Thyroid gland (tissue), 4 donors: ENCODE measurements around the gene SEZ6L. TPM values are rescaled to one million over a fixed set of nuclear protein-coding genes. Genes with fewer than 3 reads are reported as not detected.

ENCODE experiments used
- DNase-seq, 2 donors: peaks; one replicate each; pipeline ENCODE4 v3.0.0-alpha.2; 2019
- H3K27ac ChIP-seq, 3 donors: fragments of 200-600 bp; sonication (generic); 1 replicate in 2 of 3; 2 replicates in 1 of 3; pipeline ENCODE4 v1.5.1; 2016 to 2019; ENCODE audit warnings: mild to moderate bottlenecking in 1 of 3, moderate library complexity in 1 of 3
- H3K27me3 ChIP-seq: fragments of 200-600 bp; sonication (generic); one replicate; pipeline ENCODE4 v1.5.1; 2019
- H3K36me3 ChIP-seq, 2 donors: fragments of 200-600 bp; sonication (generic); one replicate each; pipeline ENCODE4 v1.5.1; 2016 to 2019
- H3K4me1 ChIP-seq, 2 donors: fragments of 200-600 bp; sonication (generic); one replicate each; pipeline ENCODE4 v1.5.1; 2017 to 2019
- H3K4me3 ChIP-seq, 3 donors: fragments of 200-600 bp; sonication (generic); replicated peaks in 1 of 3; 1 replicate in 2 of 3; 2 replicates in 1 of 3; pipeline ENCODE4 v1.5.1; 2016; ENCODE audit warnings: mild to moderate bottlenecking in 1 of 3
- H3K9me3 ChIP-seq: fragments of 200-600 bp; sonication (generic); one replicate; pipeline ENCODE4 v1.5.1; 2017
- CTCF ChIP-seq, 6 experiments: fragments of 200-600 bp in 3 of 6; fragments of 450-650 bp in 3 of 6; sonication (generic) in 3 of 6; IDR thresholded peaks; one replicate each; pipeline ENCODE4 v1.5.1; 2016 to 2019; ENCODE audit warnings: antibody characterized with exemption in 6 of 6, mild to moderate bottlenecking in 2 of 6, inconsistent platforms in 1 of 6, moderate library complexity in 1 of 6
- POLR2A ChIP-seq, 2 donors: fragments of 450-650 bp; IDR thresholded peaks; one replicate each; pipeline ENCODE4 v1.6.1; 2017; ENCODE audit warnings: antibody characterized with exemption in 2 of 2, mild to moderate bottlenecking in 2 of 2, moderate library complexity in 1 of 2
- WGBS, 2 donors: methylation state at CpG; one replicate each; pipeline ENCODE4 v1.1.5; 2017; 5-methylcytosine and 5-hydroxymethylcytosine counted together
- intact Hi-C: fragments of 100-400 bp; cut with DNase I; formaldehyde crosslinking; loops from one replicate; pipeline ENCODE4 v1.15.1; 2023
- total RNA-seq, 4 donors: library from RNA; depleted of rRNA; stranded (reverse); fragments of >200 nt; gene quantifications; one replicate each; pipeline ENCODE4 v1.2.3, GENCODE V29; 2016

Gene SEZ6L
- total RNA-seq, 4 donors from 2014 or later: 0.13 to 0.22 (median 0.17) TPM; not detected in 1

GRCh38 chr22:26295563-26296126, 126.4 kb downstream of the SEZ6L start:
- WGBS, 2 donors: 90 to 94% methylated on average over 3 of the region's 3 CpGs
- intact Hi-C loops: no loop called here
- Histone ChIP-seq H3K27ac (no peak overlapping the region), H3K9me3 (no peaks in the 10 kb centered on the region), H3K36me3 (no peaks in the 10 kb centered on the region), H3K27me3 (no peaks in the 10 kb centered on the region), H3K4me1 (no peaks in the 10 kb centered on the region), H3K4me3 (no peak overlapping the region)
- DNase-seq: no peak
- no peak for TF ChIP-seq CTCF (IDR thresholded peaks at IDR 0.05)
- no peak for TF ChIP-seq POLR2A (IDR thresholded peaks at IDR 0.05)

GRCh38 chr22:26298605-26299310, 129.5 kb downstream of the SEZ6L start:
- H3K9me3 ChIP-seq: no peaks in the 10 kb centered on the region
- intact Hi-C loops: no loop called here
- TF ChIP-seq POLR2A (IDR thresholded peaks at IDR 0.05): no peak
- TF ChIP-seq CTCF (IDR thresholded peaks at IDR 0.05): no peak
- no peaks in the 10 kb centered on the region for H3K4me1 ChIP-seq
- H3K27me3 ChIP-seq: no peaks in the 10 kb centered on the region
- WGBS, 2 donors: 52 to 75% methylated on average over 7 to 8 of the region's 9 CpGs
- DNase-seq: no peak
- H3K4me3 ChIP-seq: no peak overlapping the region
- H3K36me3 ChIP-seq: no peaks in the 10 kb centered on the region
- H3K27ac ChIP-seq: no peak overlapping the region

GRCh38 chr22:26302726-26303125, 133.5 kb downstream of the SEZ6L start:
- no peaks in the 10 kb centered on the region for H3K27me3 ChIP-seq
- no peaks in the 10 kb centered on the region for H3K9me3 ChIP-seq
- no peaks in the 10 kb centered on the region for H3K36me3 ChIP-seq
- H3K27ac ChIP-seq: no peak overlapping the region
- TF ChIP-seq POLR2A (IDR thresholded peaks at IDR 0.05): no peak
- no peak for TF ChIP-seq CTCF (IDR thresholded peaks at IDR 0.05)
- no peak overlapping the region for H3K4me3 ChIP-seq
- DNase-seq: no peak
- H3K4me1 ChIP-seq: no peaks in the 10 kb centered on the region
- WGBS, 2 donors: 66 to 67% methylated on average over 4 of the region's 4 CpGs
- intact Hi-C loops: no loop called here

- intact Hi-C loops: no loop called here
Observed at GRCh38 chr22:26303475-26303874, 134.2 kb downstream of the SEZ6L start.

More at GRCh38 chr22:26303475-26303874, 134.2 kb downstream of the SEZ6L start:
- WGBS, 2 donors: 68 to 71% methylated on average over 4 of the region's 4 CpGs
- TF ChIP-seq POLR2A (IDR thresholded peaks at IDR 0.05) (no peak), CTCF (IDR thresholded peaks at IDR 0.05) (no peak)
- no peak for DNase-seq
- H3K4me1 ChIP-seq: no peaks in the 10 kb centered on the region
- H3K27ac ChIP-seq: no peak overlapping the region
- H3K36me3 ChIP-seq: no peaks in the 10 kb centered on the region
- no peak overlapping the region for H3K4me3 ChIP-seq
- no peaks in the 10 kb centered on the region for H3K9me3 ChIP-seq
- no peaks in the 10 kb centered on the region for H3K27me3 ChIP-seq
